GM12873 (cell line): ENCODE data around the gene IL15RA.
A peak's percentile ranks its signal among the peaks of the same experiment; 100 is the strongest.

Experiments
- TF ChIP-seq, protein P1 (sequence below): IDR thresholded peaks from 2 replicates; pipeline ENCODE4 v1.5.1; 2012; ENCODE audit warnings: low read depth, mild to moderate bottlenecking, moderate library complexity, low read length, control low read depth; ENCODE audit not compliant: insufficient read depth; ENCODE audit errors: missing control alignments

IL15RA gene

DNA sequence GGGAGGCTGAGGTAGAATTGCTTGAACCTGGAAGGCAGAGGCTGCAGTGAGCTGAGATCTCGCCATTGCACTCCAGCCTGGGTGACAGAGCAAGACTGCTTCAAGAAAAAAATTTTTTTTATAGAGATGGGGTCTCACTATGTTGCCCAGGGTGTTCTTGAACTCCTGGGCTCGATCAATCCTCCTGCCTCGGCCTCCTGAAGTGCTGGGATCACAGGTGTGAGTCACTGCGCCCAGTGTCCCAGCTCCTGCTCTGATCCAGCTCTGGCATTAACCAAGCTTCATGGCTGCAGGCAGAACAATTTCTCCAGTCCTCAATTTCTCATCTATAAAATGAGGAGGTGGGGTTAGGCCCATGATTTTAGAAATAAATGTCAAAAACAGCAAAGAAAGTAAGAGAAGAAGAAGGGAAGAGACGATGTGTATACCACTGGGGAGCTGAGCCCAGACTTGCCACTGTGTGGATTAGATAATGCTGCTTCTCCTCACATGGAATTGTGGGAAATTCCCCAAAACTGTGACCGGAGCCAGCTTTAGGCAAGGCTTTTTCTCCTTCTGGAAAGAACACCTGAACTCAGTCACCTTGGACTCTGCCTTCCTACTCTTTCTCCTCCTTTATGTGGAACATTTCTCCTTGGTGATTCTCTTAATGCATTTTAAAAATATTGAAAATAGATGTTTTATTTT, 25.5 kb downstream of the IL15RA start:
- TF ChIP-seq, protein P1, sequence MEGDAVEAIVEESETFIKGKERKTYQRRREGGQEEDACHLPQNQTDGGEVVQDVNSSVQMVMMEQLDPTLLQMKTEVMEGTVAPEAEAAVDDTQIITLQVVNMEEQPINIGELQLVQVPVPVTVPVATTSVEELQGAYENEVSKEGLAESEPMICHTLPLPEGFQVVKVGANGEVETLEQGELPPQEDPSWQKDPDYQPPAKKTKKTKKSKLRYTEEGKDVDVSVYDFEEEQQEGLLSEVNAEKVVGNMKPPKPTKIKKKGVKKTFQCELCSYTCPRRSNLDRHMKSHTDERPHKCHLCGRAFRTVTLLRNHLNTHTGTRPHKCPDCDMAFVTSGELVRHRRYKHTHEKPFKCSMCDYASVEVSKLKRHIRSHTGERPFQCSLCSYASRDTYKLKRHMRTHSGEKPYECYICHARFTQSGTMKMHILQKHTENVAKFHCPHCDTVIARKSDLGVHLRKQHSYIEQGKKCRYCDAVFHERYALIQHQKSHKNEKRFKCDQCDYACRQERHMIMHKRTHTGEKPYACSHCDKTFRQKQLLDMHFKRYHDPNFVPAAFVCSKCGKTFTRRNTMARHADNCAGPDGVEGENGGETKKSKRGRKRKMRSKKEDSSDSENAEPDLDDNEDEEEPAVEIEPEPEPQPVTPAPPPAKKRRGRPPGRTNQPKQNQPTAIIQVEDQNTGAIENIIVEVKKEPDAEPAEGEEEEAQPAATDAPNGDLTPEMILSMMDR, result no peak

DNA sequence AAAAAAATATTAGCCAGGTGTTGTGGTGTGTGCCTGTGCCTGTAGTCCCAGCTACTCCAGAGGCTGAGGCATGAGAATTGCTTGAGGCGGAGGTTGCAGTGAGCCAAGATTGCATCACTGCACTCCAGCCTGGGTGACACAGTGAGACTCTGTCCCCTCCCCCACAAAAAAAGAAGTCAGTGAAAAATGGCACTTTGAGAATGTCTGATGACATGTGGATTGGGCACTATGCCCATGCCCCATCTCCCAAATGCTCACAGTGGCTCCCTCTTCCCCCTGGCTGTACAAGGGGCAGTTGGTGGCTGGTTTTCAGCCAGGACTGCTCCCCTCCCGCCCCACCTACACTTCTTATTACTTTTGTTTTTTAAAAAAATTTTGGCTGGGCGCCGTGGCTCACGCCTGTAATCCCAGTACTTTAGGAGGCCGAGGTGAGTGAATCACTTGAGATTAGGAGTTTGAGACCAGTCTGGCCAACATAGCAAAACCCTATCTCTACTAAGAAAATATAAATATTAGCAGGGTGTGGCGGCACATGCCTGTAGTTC, 26.1 kb downstream of the IL15RA start:
- TF ChIP-seq, protein P1, result no peak

DNA sequence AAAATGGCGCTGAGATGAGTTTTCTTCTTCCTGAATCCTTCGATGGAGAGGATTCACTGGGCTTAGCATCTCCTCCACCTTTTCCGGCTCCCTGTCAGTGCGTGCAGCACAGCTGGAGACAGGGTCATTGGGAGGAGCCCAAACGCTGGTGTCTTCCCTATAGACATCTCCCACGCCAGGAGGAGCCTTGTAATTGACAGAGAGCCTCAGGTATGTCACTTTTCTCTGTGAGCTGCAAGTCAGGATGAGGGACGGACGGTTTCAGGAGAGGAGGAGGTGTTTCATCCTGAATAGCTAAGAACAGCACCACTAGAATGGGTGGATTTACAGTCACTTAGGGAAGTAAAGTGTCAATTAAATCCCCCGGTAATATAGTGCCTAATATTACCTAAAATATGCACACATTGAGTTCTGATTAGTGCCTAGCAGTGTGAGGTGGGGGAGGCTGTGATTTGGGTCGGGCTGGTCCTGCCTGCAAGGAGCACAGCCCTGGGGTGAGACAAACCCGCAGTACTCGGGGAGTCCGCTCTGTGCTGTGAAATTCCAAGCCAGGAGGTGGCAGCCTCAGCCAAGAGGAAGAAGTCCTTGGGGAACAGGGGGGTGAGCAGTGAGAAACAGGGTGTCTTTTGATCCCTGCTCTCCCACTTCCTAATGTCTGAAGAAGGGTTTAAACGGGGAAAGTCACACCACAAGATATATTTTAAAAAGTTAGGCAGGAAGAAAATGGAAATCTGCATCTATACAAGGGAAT, 28.2 kb downstream of the IL15RA start:
- TF ChIP-seq, protein P1, result peak; percentile 40

DNA sequence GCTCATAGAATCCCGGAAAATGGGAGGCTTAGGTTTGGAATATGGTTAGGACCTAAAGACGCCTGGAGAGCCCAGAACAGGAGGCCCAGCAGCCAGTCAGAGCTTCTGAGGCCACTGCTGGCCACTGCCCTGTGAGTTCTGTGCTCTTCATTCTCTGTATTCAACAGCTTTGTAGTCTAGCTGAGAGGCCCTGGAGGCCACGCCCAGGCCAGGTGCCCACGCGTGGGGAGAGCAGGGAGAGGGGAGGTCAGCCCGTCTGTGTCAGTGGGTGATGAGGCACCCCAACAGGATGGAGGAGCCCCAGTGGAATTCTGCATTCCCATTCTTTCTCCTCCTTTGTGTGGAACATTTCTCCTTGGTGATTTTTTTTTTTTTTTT, 29.1 kb downstream of the IL15RA start:
- TF ChIP-seq, protein P1, result no peak

DNA sequence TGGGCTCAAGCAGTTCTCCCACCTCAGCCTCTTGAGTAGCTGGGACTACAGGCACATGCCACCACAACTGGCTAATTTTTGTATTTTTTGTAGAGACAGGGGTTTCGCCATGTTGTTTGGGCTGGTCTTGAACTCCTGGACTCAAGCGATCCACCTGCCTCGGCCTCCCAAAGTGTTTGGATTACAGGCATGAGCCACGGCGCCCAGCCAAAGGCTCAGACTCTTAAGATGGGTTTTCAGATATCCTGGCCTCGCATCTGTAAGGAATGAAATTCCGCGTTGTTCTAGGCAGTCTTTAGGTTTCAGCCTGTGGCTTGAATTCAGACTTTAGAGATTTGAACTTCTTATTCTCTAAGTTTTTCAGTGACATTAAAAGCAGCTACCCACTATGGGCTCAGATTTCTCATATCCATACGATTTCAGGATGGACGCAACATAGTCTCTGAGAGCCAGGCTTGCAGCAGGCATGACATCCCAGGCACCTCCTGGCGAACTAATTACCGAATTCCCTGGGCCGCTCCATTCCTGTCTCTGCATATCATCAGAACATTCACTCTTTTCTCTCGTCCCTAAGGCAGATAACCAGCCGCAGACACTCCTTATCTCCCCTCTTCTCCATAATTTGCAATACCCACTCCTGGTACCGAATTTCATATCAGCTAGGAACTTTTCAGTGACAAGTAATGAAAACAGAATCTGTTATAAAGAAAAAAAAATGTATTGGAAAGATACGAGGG, 29.7 kb downstream of the IL15RA start:
- TF ChIP-seq, protein P1, result no peak

DNA sequence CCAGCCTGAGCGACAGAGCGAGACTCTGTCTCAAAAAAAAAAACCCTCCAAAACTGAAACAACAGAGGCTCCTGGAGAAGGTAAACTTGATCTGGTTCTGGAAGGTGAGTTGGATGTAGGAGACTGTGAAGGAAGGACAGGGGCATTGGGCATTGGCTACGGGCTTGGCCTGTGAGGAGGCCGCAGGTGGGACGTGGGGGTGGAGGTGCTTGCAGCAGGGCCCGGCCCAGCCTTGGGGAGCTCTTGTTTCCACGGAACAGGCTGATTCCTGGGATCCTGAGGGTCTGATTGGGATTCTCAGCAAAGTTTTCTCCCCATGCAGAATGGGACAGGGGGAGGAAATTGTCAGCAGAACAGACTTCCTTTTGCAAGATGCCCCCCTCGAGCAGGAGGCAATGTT, 30.6 kb downstream of the IL15RA start:
- TF ChIP-seq, protein P1, result no peak
